Sciatic nerve (tissue), 2 donors: Measurements from ENCODE around the gene PRPF38B. TPM values are rescaled to one million over a fixed set of nuclear protein-coding genes. Genes with fewer than 3 reads are reported as not detected.
"Not testable (repeated sequence)": the region's sequence is repeated elsewhere in the genome, so short reads cannot be mapped to it uniquely, and the experiment has no call there.

Source experiments
- ATAC-seq: fragments of 200-7000 bp; cut with Tn5 transposase; one replicate; pipeline ENCODE4 v1.9.1; 2020; ENCODE audit warnings: mild to moderate bottlenecking, moderate library complexity
- DNase-seq: peaks from one replicate; pipeline ENCODE4 v3.0.0-alpha.2; 2020; ENCODE audit warnings: low spot score
- intact Hi-C: fragments of 100-400 bp; cut with DNase I; formaldehyde crosslinking; loops from one replicate; pipeline ENCODE4 v1.14.2; 2022
- total RNA-seq: library from RNA; stranded (reverse); fragmentation: NEBNext Ultra II Directional; extraction: Animal tissue kit (Norgen Biotek cat#: 25700); gene quantifications from one replicate; pipeline ENCODE4 v1.2.1, GENCODE V29; 2021
- donor health status: DM: no; HTN: no; CAD: no.
- donor health status: DM: no; HTN: no; CAD: no.

PRPF38B gene
- total RNA-seq, 1 donor from 2014 or later = 40.8 TPM

- DNase-seq (no peak), ATAC-seq (no peak)
- intact Hi-C loops = no loop called here
Measured at GRCh38 chr1:108671143-108671542, 21.0 kb upstream of the PRPF38B start.

- DNase-seq = no peak
- peak; percentile 24 for ATAC-seq
- intact Hi-C loops = no loop called here
Measured at GRCh38 chr1:108678706-108679105, 13.4 kb upstream of the PRPF38B start.

- intact Hi-C loops = no loop called here
- ATAC-seq = no peak
- DNase-seq = no peak
Measured at GRCh38 chr1:108679586-108680213, 12.4 kb upstream of the PRPF38B start.

GRCh38 chr1:108681701-108682100 lies 10.4 kb upstream of the PRPF38B start:
- intact Hi-C loops, ATAC-seq, DNase-seq: not testable (repeated sequence)

DNA sequence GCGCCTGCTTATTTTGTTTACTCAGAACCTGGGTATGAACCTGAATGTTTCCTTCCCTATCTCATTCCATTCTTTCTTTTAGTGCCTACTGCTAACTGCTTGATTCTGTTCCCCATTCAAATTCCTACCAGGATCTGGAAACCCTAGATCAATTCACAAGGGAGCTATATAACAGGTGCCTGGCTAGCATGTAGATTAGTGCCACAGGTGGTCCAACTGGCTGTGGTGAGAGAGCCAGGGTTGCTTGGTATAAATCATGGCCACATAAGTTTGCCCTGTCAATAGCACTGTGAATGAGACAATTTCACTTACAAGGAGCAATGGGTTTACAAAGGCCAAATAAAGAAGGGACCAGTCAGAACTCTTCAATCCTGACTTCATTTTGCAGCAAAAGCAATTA lies 6.6 kb upstream of the PRPF38B start:
- intact Hi-C loops = no loop called here
- ATAC-seq (no peak), DNase-seq (no peak)

GRCh38 chr1:108686614-108687313 lies 5.3 kb upstream of the PRPF38B start:
- ATAC-seq = peak; percentile 62
- no peak for DNase-seq
- intact Hi-C loops = no loop called here

DNA sequence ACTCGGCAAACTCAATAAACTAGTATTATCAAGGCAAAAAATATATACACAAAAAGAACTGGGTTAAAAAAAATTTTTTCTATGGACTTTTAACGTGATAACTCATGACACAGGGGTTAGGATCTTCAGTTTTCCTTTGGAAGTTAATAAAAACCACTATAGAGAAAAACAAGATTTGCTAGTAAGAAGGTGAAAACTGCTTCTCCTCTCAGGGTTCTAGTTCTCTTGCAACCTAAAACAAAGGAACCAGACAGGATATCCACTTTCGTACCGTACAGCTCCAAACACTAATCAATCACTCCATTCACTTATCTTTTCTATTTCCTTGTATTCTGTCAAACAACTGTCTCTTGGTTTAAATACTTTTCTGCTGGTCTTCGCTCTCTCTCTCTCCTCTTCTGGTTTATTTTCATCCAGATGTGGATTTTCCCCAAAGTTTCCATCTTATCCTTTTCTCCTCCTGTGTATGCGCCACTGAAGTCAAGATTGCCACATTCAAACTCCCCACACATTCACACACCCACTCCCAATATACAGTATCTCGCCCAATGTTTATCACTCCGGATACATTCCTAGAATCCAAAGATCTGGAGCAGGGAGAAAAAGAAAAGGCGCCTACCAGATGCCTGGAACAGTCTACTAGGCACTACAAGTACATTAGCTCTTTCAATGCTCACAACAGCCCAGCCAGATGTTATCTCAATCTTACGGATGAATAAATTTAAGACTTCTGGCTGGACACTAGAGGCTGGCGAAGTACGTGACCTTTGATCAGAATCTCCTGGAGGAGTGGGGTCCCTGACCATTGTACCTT lies 775 bp upstream of the PRPF38B start:
- no peak for ATAC-seq
- intact Hi-C loops = no loop called here
- DNase-seq = no peak

GRCh38 chr1:108692724-108693655 lies 880 bp downstream of the PRPF38B start:
- DNase-seq (peak; percentile 63), ATAC-seq (peak; percentile 69)
- intact Hi-C loops = no loop called here

DNA sequence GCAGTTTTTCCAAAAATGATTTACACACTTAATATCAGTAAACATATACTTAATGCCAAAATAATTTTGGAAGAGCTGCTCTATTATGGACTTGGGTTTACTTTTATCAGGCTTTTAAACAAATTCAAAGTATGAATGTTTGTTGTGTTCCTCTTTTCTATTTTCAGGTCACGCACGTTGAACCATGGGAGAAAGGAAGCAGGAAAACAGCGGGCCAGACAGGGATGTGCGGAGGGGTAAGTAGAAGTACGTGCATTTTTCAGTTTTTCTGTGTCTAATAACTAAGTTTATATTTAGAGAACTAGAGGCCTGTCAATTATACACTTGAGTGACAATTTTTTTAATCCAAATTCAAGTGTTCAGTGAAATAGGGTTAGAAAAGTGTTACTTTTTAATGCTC lies 3.4 kb downstream of the PRPF38B start:
- intact Hi-C loops = no loop called here
- no peak for ATAC-seq
- DNase-seq = no peak

DNA sequence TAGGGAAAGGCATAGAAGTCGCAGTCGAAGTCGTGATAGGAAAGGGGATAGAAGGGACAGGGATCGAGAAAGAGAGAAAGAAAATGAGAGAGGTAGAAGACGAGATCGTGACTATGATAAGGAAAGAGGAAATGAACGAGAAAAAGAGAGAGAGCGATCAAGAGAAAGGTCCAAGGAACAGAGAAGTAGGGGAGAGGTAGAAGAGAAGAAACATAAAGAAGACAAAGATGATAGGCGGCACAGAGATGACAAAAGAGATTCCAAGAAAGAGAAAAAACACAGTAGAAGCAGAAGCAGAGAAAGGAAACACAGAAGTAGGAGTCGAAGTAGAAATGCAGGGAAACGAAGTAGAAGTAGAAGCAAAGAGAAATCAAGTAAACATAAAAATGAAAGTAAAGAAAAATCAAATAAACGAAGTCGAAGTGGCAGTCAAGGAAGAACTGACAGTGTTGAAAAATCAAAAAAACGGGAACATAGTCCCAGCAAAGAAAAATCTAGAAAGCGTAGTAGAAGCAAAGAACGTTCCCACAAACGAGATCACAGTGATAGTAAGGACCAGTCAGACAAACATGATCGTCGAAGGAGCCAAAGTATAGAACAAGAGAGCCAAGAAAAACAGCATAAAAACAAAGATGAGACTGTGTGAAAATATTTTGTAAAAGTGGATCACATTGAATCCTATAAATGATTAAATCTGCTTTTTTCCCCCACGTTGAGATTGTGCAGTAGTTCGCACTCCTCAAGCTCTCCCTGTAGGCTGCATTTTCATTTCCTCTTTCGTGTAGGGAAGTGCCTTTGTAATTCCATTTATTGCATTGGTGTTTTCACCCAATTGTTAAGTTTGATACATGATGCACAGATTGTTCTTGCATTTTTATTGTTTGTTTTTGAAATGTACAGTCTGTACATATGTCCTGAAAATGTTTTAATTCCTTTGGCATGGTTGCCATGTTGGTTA lies 7.5 kb downstream of the PRPF38B start:
- intact Hi-C loops = no loop called here
- ATAC-seq (peak; percentile 51), DNase-seq (no peak)

DNA sequence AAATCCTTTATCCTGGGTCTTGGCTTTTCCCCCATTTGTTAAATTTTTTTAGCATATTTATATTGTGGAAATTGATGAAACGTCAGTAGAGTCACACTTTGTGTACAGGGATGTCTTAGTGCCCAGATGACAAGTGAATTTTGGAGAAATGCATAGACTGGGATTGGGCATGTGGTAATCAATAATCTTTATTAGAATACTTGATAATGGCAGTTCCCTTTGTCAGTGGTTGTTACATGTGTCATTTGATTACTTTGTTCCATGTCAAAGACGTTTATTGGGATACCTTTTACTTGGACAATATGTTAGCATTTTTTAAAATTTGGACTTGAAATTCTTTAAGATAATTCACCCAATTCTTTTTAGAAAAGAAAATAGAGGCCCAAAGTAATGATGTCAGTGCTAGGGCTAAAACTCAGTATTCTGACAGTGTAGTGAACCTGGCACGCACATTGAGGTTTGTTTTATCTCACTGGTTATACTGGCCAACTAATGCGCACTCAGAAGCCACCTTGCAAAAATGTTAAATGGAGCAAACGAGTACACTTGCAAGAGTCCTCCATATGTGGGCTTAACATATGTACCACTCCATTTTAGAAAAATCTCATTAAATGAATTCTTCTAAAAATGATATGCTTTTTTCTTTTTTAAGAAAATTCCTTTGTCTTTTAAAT lies 9.2 kb downstream of the PRPF38B start:
- intact Hi-C loops = no loop called here
- DNase-seq (no peak), ATAC-seq (no peak)

GRCh38 chr1:108702109-108702508 lies 10.0 kb downstream of the PRPF38B start:
- intact Hi-C loops, DNase-seq, ATAC-seq: not testable (repeated sequence)

GRCh38 chr1:108703939-108704338 lies 11.8 kb downstream of the PRPF38B start:
- ATAC-seq (no peak), DNase-seq (no peak)
- intact Hi-C loops = no loop called here

DNA sequence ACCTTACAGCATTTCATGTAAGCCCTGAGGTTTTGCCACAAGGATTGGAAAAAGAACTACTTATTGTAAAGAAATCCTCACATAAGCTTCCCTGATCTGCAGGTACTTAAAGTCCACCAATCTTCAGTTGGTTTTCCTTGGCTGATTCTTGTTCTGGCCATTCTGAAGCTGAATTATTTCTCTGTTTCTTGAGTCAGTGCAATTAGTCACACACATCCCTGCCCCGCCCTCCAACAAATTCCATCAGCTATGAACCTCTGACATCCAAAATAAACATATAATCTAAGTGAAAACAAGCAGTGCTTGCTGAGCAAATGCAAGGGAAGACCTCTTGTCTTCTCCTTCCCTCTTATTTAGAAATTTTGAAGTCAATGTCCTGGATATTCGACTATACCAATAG lies 12.4 kb downstream of the PRPF38B start:
- DNase-seq (no peak), ATAC-seq (no peak)
- intact Hi-C loops = no loop called here

DNA sequence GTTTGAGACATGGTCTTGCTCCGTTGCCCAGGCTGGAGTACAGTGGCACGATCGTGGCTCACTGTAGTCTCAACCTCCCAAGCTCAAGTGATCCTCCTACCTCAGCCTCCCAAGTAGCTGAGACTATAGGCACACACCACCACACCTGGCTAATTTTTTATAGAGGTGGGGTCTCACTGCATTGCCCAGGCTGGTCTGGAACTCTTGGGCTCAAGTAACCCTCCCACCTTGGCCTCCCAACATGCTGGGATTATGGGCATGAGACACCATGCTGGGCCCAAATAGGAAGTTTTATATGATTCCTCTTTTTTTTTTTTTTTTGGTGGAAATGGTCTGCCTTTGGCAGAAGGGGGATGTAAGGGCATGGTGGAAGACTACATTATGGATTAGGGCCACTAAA lies 14.5 kb downstream of the PRPF38B start:
- DNase-seq (no peak), ATAC-seq (no peak)
- intact Hi-C loops = no loop called here

DNA sequence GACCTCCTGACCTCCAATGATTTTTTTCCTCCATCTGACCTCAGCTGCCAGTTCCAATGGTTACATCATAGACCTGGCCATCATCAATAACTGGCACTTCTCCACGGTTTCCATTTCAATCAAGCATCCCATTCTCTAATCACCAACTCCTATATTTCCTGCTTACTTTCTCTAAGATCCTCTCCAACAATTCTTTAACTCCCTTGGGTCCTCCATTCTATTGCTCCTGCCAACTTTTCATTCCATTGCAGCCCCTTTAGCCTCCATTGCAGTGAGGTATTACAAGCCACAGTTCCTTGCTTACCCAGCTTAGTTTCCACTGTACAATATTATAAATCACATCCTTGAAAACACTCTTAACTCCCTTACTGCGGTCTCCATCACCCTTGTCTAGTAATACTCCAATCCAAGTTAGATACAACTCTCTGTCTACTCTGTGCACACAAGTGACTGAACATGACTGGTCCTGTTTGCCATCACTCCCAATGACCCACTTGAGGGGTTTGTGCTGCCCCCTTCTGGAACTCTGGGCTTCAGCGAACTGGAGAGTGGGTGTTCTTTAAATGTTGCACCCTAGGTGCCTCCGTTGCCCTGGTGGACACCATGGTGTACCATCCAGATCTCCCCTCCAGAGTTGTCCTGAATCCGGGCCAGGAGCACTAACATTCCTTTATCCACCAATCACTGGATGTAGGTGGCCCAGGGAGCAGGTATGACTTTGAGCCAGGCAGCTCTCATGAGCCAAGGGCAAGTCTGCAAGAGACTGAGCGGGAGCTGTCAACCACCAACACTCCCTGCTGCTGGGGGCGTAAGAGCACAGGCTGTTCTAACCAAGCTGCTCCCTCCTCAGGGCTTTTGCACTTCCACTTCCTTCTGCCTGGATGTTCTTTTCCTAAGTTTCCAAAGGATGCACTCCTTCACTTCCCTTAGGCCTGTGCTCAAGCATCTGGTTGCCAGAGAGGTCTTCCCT lies 16.9 kb downstream of the PRPF38B start:
- intact Hi-C loops = no loop called here
- no peak for ATAC-seq
- DNase-seq = no peak
